Activated CD4-positive, alpha-beta T cell treated with anti-CD3 and anti-CD28 coated beads, Interleukin-2, amount 50 U/mL, for 4 hours (primary cell): ENCODE data around the gene TNFSF9.
"Not testable (repeated sequence)": the region's sequence is repeated elsewhere in the genome, so short reads cannot be mapped to it uniquely, and the experiment has no call there.

ENCODE experiments used
- DNase-seq, 2 experiments: peaks; one replicate each; pipeline ENCODE4 v3.0.0-alpha.2; 2020

The TNFSF9 gene

DNA sequence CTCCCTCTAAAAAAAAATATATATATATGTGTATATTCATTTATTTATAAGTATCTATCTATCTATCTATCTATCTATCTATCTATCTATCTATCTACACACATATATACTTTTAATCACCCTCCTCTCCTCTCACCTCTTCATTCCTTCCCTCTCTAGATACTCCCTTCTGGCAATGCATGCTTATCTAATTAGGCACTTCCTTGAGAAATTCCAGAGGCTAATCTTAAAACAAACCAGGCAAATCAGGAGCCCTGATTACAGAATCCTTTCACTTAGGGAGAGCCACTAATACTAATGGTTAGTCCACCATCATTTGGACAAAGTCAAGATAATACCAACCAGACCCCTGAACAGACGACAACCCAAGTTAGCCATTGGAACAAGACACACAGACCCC, 42.5 kb downstream of the TNFSF9 start:
- DNase-seq, result no peak

DNA sequence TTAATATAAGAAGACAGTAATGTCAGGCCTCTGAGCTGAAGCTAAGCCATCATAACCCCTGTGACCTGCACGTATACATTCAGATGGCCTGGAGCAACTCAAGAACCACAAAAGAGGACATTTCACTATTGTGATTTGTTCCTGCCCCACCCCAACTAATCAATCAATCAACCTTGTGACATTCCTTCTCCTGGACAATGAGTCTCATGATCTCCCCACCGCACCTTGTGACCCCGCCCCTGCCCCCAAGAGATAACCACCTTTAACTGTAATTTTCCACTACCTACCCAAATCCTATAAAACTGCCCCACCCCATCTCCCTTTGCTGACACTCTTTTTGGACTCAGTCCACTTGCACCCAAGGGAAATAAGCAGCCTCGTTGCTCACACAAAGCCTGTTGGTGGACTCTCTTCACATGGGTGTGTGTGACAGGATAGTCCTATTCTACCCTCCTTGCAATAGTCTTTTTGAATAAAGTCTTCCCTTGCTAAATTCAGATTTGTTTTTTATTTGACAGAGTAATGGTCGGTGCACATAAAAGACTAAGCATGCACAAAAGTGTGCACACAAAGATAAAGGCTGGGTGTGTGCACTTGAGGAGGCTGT, 46.1 kb downstream of the TNFSF9 start:
- no peak for DNase-seq

DNA sequence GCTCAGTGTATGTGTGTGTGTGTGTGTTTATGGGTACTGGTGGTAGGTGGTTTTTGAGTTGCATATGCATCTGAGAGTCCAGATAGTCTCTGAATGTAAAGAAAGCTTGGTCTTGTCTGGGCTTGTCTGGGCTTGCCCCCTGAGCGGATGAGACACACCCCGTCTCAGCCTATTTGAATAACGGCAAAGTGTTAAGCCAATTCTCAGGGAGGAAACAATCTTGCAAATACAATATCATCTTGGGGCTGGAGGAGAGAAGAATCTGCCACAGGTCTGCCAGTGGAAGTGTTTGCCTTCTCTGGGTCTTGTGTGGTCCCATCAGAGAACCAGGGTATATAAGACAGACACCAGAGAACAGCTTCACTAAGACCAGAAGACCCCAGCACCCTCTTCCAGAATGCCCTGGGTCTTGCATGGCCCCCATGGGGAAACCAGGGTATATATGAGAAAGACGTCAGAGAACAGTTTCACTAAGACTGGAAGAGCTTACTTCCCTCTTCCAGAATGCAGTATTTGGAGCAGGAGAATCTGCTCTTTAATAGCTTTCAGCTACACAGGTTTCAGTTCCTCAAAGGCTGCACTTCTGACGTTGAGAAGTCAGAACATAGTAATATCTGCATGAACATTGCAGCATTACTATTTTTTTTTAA, 46.8 kb downstream of the TNFSF9 start:
- DNase-seq, result no peak

DNA sequence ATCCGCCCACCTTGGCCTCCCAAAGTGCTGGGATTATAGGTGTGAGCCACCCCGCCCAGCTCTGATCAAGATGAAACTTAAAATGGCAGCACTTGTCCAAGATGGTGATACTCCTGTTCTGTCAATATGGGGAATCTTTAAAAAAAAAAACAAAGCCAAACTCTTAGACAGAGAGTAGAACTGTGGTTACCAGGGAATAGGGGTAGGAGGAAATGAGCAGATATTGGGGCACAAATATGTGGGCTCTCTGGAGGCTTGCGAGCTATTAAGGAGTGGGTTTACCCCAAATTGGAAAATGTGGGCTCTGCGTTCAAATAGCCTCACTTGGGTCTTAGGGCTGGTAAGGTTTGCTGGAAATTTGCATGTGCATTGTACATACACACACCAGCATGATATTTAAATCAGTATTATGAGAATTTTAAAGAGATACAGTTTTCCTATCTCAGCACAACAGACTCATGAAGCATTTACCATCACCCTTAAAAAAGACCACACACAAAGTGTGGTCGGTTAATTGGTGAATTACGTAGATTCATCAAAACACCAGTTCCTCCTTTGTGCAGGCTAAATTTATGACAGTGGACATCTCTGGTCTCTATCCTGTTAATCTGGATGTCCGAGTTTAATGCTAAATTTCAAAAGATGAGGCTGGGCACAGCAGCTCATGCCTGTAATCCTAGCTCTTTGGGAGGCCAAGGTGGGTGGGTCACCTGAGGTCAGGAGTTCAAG, 48.8 kb downstream of the TNFSF9 start:
- no peak for DNase-seq

DNA sequence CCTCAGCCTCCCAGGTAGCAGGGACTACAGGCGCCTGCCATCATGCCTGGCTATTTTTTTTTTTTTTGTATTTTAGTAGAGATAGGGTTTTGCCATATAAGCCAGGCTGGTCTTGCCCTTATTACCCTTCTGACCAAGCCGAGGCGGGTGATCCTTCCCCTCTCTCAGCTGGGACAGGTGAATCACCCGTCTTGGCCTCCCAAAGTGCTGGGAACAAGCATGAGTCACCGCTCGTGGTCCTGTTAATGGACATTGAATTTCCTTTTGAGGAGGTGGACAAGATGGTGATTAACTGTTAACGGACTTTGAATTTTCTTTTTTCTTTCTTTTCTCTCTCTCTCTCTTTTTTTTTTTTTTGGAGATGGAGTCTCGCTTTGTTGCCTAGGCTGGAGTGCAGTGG, 49.5 kb downstream of the TNFSF9 start:
- no peak for DNase-seq

DNA sequence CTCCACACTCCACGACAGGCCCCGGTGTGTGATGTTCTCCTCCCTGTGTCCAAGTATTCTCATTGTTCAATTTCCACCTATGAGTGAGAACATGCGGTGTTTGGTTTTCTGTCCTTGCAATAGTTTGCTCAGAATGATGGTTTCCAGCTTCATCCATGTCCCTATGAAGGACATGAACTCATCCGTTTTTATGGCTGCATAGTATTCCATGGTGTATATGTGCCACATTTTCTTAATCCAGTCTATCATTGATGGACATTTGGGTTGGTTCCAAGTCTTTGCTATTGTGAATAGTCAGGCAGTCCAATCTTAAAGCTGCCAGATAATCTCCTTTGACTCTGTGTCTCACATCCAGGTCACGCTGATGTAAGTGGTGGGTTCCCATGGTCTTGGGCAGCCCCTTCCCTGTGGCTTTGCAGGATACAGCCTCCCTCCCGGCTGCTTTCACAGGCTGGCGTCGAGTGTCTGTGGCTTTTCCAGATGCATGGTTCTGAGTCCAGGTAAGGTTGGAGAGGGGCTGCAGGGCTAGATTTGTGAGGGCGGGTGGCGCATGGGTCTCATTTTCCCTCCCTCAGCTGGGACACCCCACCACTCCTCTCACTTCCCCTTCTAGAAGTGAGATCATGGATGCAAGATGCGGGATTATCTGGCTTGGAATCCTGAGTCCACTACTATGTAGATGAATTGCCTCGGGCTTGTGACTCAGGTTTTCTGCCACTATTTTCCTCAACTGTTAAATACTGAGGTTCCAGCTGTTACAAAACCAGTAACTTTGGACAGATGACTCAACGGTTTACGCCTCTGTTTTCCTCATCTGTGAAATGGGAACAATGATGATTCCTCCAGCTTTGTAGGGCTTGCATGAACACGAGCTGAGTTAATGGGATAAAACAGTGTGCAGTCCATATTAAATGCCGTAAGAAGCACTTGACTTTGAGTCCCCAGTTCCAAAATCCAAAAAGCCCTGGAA, 52.0 kb downstream of the TNFSF9 start:
- not testable (repeated sequence) for DNase-seq
